ENCODE data around the gene SNTA1. TPM values are rescaled to one million over a fixed set of nuclear protein-coding genes. Genes with fewer than 3 reads are reported as not detected.
A peak's percentile ranks its signal among the peaks of the same experiment; 100 is the strongest.

SNTA1 gene
- total and polyA plus RNA-seq, 2 of the 13 experiments (the other 11 are each of a cell fraction or from before 2014, with no cell fraction given): 16.4 to 18.3 TPM

DNA sequence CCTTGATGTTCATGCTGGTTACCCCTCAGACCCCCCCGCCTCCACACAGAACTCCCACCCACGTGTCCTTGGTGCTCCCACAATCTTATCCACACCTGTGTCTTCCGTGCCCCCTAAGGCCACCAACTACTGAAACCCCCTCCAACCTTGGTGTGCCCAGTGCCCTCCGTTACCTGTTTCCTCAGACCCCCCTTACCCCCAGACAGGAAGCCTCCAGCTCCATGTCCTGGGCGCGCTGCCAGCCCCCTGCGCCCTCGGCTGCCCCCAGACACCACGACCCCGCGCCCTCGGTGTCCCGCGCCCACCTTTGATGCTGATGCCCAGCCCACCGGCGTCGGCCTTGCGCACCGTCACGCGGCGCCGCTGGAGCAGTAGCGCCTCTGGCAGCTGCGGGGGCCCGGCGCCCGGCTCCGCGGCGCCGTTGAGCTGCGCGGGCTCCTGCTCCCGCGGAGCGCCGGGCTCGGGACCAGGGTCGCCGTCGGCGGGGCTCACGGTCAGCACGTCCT, 504 bp downstream of the SNTA1 start (continued):
- TF ChIP-seq ZNF329 (CRISPR knock-in tag; IDR thresholded peaks at IDR 0.05; ENCODE audit: low read depth): 0 out of 2 replicates have a peak, but pooled peaks have one; percentile 65
- no peak; the same call in 1 of the 2 replicates for TF ChIP-seq ZNF501 (CRISPR knock-in tag; IDR thresholded peaks at IDR 0.05)
- 0 out of 2 replicates have a peak, but pooled peaks have one; percentile 8 for TF ChIP-seq ZFP91 (CRISPR knock-in tag; IDR thresholded peaks at IDR 0.05; ENCODE audit: borderline replicate concordance)
- TF ChIP-seq THAP7 (CRISPR knock-in tag; IDR thresholded peaks at IDR 0.05): no peak
- TF ChIP-seq ZIK1 (CRISPR knock-in tag; IDR thresholded peaks at IDR 0.05; ENCODE audit: borderline replicate concordance, low read depth): 0 out of 2 replicates have a peak, but pooled peaks have one; percentile 50
- no peak for TF ChIP-seq FOXK2 (IDR thresholded peaks at IDR 0.05)
- TF ChIP-seq AGO2 (optimal IDR thresholded peaks at IDR 0.05; ENCODE audit: low read depth, low read length): peak; percentile 61
- TF ChIP-seq JUNB (CRISPR knock-in tag; IDR thresholded peaks at IDR 0.05; ENCODE audit: borderline replicate concordance): no peak
- no peak for TF ChIP-seq ZNF569 (CRISPR knock-in tag; IDR thresholded peaks at IDR 0.05; ENCODE audit: borderline replicate concordance)
- no peak for TF ChIP-seq ZNF678 (CRISPR knock-in tag; IDR thresholded peaks at IDR 0.05)
- TF ChIP-seq MBNL3 (CRISPR knock-in tag; conservative IDR thresholded peaks at IDR 0.05): no peak
- no peak for TF ChIP-seq ONECUT2 (CRISPR knock-in tag; IDR thresholded peaks at IDR 0.05)
- TF ChIP-seq PHB2 (IDR thresholded peaks at IDR 0.05; ENCODE audit: partially characterized antibody): no peak
- TF ChIP-seq YEATS4 (CRISPR knock-in tag; IDR thresholded peaks at IDR 0.05; ENCODE audit: borderline replicate concordance): no peak
- no peak for TF ChIP-seq NFRKB (IDR thresholded peaks at IDR 0.05)
- TF ChIP-seq, protein P1, sequence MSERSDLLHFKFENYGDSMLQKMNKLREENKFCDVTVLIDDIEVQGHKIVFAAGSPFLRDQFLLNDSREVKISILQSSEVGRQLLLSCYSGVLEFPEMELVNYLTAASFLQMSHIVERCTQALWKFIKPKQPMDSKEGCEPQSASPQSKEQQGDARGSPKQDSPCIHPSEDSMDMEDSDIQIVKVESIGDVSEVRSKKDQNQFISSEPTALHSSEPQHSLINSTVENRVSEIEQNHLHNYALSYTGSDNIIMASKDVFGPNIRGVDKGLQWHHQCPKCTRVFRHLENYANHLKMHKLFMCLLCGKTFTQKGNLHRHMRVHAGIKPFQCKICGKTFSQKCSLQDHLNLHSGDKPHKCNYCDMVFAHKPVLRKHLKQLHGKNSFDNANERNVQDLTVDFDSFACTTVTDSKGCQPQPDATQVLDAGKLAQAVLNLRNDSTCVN (CRISPR knock-in tag; IDR thresholded peaks at IDR 0.05; ENCODE audit: borderline replicate concordance): no peak
- TF ChIP-seq HCFC1 (IDR thresholded peaks at IDR 0.05; ENCODE audit: low read depth, low read length): no peak
- TF ChIP-seq MNT (IDR thresholded peaks at IDR 0.05): peak; percentile 26; the same call in 1 of the 2 replicates
- 0 out of 2 replicates have a peak, but pooled peaks have one; percentile 30 for TF ChIP-seq STAT5B (CRISPR knock-in tag; IDR thresholded peaks at IDR 0.05)
- TF ChIP-seq, protein P2, sequence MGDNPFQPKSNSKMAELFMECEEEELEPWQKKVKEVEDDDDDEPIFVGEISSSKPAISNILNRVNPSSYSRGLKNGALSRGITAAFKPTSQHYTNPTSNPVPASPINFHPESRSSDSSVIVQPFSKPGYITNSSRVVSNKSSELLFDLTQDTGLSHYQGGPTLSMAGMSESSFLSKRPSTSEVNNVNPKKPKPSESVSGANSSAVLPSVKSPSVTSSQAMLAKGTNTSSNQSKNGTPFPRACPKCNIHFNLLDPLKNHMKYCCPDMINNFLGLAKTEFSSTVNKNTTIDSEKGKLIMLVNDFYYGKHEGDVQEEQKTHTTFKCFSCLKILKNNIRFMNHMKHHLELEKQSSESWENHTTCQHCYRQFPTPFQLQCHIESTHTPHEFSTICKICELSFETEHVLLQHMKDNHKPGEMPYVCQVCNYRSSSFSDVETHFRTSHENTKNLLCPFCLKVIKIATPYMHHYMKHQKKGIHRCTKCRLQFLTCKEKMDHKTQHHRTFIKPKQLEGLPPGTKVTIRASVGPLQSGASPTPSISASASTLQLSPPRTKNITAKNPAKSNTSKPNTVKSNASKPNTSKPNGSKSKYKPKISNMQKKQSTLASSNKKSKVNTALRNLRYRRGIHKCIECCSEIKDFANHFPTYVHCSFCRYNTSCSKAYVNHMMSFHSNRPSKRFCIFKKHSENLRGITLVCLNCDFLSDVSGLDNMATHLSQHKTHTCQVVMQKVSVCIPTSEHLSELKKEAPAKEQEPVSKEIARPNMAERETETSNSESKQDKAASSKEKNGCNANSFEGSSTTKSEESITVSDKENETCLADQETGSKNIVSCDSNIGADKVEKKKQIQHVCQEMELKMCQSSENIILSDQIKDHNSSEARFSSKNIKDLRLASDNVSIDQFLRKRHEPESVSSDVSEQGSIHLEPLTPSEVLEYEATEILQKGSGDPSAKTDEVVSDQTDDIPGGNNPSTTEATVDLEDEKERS (CRISPR knock-in tag; IDR thresholded peaks at IDR 0.05): no peak
- no peak for TF ChIP-seq ELF1 (CRISPR knock-in tag; IDR thresholded peaks at IDR 0.05)
- TF ChIP-seq FOSL1 (CRISPR knock-in tag; IDR thresholded peaks at IDR 0.05; ENCODE audit: borderline replicate concordance): no peak
- TF ChIP-seq PITX1 (CRISPR knock-in tag; IDR thresholded peaks at IDR 0.05): 0 out of 2 replicates have a peak, but pooled peaks have one; percentile 29
